GM12801 (cell line): ENCODE results near the gene HACD4.

ENCODE experiments used
- CTCF ChIP-seq: IDR thresholded peaks from one replicate; pipeline ENCODE4 v1.5.1; 2011; ENCODE audit warnings: control low read depth; ENCODE audit not compliant: insufficient read length; ENCODE audit errors: extremely low read depth

Gene HACD4

GRCh38 chr9:21037278-21037677 lies 5.8 kb upstream of the HACD4 start:
- no peak for TF ChIP-seq CTCF

GRCh38 chr9:21031808-21032183 lies 356 bp upstream of the HACD4 start:
- TF ChIP-seq CTCF = no peak

GRCh38 chr9:21030389-21031035 lies 928 bp downstream of the HACD4 start:
- TF ChIP-seq CTCF = no peak

GRCh38 chr9:21029661-21030060 lies 1.8 kb downstream of the HACD4 start:
- no peak for TF ChIP-seq CTCF

- no peak for TF ChIP-seq CTCF
Observed at GRCh38 chr9:21028466-21028865, 3.0 kb downstream of the HACD4 start.

- TF ChIP-seq CTCF = no peak
Observed at GRCh38 chr9:21027295-21027694, 4.1 kb downstream of the HACD4 start.

GRCh38 chr9:21023861-21024260 lies 7.6 kb downstream of the HACD4 start:
- TF ChIP-seq CTCF = no peak

GRCh38 chr9:21018177-21018576 lies 13.3 kb downstream of the HACD4 start:
- no peak for TF ChIP-seq CTCF
